Fibroblast of pulmonary artery (primary cell): ENCODE data around the gene CFAP69.

Source experiments
- DNase-seq: peaks from one replicate; pipeline ENCODE4 v3.0.0-alpha.2; 2010; ENCODE audit warnings: low read depth
- H3K4me3 ChIP-seq: replicated peaks from 2 replicates; pipeline ENCODE4 v1.5.1; 2011; ENCODE audit warnings: low read depth, mild to moderate bottlenecking, control low read depth, low read length, moderate library complexity
- CTCF ChIP-seq: IDR thresholded peaks from 2 replicates; pipeline ENCODE4 v1.5.1; 2011; ENCODE audit warnings: mild to moderate bottlenecking, control low read depth, low read length, inconsistent platforms; ENCODE audit errors: missing control alignments

CFAP69 gene

GRCh38 chr7:90276033-90276728, 31.2 kb downstream of the CFAP69 start:
- DNase-seq: no peak
- no peak for TF ChIP-seq CTCF
- H3K4me3 ChIP-seq: no peak overlapping the region

GRCh38 chr7:90288154-90288553, 43.2 kb downstream of the CFAP69 start:
- no peak overlapping the region for H3K4me3 ChIP-seq
- no peak for TF ChIP-seq CTCF
- no peak for DNase-seq

- TF ChIP-seq CTCF: no peak
- no peak for DNase-seq
- H3K4me3 ChIP-seq: no peak overlapping the region
These were observed 45.5 kb downstream of the CFAP69 start for GRCh38 chr7:90290244-90291113.

GRCh38 chr7:90298145-90299038, 53.4 kb downstream of the CFAP69 start:
- TF ChIP-seq CTCF: peak; percentile 92
- DNase-seq: peak; percentile 86

GRCh38 chr7:90303241-90303640, 58.3 kb downstream of the CFAP69 start:
- H3K4me3 ChIP-seq: no peak overlapping the region
- TF ChIP-seq CTCF: no peak
- DNase-seq: no peak

More at GRCh38 chr7:90298145-90299038, 53.4 kb downstream of the CFAP69 start:
- H3K4me3 ChIP-seq: no peak overlapping the region

- no peak for TF ChIP-seq CTCF
- H3K4me3 ChIP-seq: no peak overlapping the region
- DNase-seq: no peak
These were observed 64.9 kb downstream of the CFAP69 start for GRCh38 chr7:90309872-90310271.
